HS-5 (cell line): Measurements from ENCODE around the gene MAPK4.

Experiments
- DNase-seq: peaks from one replicate; pipeline ENCODE4 v3.0.0-alpha.2; 2012; ENCODE audit warnings: low read depth

MAPK4 gene

GRCh38 chr18:50624981-50625380, 65.1 kb downstream of the MAPK4 start:
- DNase-seq: no peak

GRCh38 chr18:50626317-50626716, 66.4 kb downstream of the MAPK4 start:
- DNase-seq: no peak

GRCh38 chr18:50627594-50628532, 68.0 kb downstream of the MAPK4 start:
- no peak for DNase-seq

GRCh38 chr18:50628533-50628905, 68.6 kb downstream of the MAPK4 start:
- no peak for DNase-seq

DNA sequence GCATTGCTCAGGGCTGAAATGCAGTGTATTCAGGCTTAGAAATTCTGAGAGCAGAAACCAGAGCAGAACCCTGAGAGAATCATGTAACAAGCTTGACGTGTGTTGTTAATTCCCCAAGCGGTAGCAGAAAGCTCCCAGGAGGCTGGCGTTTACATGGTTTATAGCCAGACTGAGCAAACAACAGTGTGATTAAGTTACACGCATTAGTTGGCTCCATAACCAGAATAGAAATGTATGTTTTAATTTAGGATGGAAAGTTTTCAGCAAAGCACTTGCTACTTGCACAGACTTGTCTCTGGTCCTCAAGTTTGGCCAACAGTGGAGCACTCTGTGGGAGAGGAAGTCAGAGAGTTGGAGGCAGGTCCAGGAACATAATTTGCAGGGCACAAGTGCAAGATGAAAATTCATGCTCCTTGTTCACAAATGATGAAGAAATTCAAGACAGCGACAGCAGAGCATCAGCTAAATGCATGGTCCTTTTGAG, 69.3 kb downstream of the MAPK4 start:
- DNase-seq: no peak

DNA sequence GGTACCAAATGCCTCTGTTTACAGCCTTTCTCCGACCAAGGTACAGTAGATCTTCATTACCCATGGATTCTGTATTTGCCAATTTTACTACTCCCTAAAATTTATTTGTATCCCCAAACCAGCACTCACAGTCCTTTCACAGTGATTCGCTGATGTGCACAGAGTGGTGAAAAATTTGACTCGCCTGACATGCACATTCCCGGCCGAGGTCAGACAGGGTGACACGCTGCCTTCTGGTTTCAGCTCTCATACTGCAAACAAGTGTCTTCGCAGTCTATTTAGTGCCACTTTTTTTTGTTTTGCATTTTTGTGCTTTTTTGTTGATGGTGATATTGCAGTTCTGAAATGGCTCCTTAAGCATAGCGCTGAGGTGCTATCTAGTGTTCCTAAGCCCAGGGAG, 71.0 kb downstream of the MAPK4 start:
- no peak for DNase-seq

DNA sequence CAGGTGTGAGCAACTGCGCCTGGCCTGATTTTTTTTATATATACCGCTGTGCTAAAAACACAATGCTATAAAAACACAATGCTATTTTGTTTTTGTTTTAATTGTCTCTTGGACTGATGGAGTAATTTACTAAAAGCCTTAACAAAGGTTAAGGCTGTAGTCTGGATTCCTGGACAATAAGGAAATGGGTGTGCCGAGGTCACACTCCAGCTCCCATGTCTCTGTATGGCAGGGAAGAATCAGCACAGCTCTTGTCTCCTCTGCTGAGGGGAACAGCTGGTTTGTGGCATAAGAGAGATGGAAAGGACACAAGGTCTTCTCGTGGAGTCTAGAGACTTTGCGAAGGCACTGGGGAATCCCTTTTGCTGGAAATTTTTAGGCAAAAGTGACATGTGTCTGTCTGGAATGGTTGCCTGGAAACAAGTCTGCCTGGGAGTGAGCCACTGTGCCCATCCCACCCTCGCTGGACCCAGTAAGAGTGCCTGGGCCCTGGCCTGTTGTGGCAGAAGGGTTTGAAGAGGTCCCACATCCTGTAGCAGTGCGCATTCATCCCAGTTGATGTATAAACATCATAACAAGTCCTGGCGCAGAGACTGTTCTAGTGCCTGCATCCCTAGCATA, 73.1 kb downstream of the MAPK4 start:
- no peak for DNase-seq

- DNase-seq: no peak
Measured at GRCh38 chr18:50633992-50634391, 74.1 kb downstream of the MAPK4 start.

- no peak for DNase-seq
Measured at GRCh38 chr18:50636366-50637057, 76.6 kb downstream of the MAPK4 start.

- DNase-seq: no peak
Measured at GRCh38 chr18:50638016-50638883, 78.4 kb downstream of the MAPK4 start.

DNA sequence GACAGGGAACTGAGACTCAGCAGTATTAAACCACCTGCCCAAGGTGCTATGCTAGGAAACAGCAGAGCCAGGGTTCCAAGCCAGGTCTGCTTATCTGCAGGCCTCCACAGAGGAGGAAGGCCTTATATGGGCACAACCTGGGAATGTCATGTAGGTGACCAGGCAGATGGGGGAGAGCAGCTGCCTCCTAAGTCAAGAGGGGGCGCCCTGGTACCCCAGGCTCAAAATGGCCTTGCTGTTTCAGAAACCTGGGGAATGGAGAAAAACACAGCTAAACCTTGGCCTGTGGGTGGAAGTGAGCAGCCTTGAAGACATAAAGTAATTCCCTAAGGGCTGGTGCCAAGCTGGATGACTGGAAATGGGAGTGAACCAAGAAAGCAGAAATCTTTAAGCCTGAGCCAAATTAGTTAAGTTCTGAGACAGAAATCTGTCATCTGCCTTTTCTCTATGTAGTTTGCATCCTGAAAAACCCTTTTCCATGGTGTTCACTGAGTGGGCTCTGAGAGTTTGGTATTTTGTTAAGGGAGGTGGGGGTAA, 79.1 kb downstream of the MAPK4 start:
- no peak for DNase-seq

DNA sequence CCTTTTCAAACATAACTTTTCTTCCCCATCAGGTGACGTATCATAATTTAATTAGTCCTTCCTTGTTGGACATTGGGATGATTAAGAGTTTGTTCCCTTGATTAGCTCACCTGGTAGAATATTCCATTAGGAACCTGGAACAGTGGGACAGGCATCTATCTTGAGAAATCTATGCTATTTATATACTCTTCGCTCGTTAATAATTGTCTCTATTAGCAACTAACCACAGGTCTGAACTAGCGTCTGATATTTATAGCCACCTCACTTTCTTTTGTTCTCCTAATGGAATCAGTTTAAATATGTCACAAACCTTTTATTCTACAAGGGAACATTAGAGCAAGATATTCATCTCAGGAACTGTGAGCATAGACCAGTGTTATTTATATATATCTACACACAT, 79.8 kb downstream of the MAPK4 start:
- no peak for DNase-seq

GRCh38 chr18:50642439-50642838, 82.6 kb downstream of the MAPK4 start:
- DNase-seq: no peak

DNA sequence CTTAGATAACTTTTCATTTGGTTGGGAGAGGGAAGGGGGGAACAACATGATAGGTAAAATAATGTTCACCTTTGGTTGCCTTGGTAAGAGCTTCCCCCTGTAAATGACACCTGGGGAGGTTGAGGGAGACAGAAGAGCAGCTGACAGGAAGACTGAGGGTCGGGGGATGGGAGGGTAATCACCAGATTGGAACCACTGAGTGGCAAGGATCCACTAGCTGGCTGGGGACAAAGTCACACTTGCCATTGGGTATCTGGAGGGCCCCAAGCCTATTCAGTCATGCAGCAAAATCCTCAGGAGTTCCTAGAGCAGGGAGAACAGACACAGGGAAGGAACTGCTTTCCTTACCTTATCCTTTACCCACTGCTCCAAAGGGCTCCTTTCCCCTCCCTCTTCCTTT, 84.3 kb downstream of the MAPK4 start:
- DNase-seq: no peak

DNA sequence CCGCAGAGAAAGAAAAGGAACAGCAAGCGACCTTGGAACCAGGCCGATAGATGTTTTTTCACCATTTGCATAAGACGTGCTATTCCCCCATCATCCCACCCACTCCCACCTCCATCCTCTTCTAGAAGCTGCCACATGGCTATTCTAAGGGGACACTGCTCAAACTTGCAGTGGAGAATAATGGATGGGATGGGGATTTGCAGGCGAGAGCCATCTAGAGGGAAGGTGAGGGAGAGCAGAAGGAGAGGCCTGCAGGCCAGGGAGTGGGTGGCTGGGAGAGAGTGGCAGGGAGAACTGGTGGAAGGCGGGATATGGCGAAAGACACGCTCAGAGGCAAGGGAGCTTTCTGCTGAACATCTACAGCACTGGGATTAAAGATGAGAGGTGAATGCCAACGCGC, 84.9 kb downstream of the MAPK4 start:
- DNase-seq: no peak

DNA sequence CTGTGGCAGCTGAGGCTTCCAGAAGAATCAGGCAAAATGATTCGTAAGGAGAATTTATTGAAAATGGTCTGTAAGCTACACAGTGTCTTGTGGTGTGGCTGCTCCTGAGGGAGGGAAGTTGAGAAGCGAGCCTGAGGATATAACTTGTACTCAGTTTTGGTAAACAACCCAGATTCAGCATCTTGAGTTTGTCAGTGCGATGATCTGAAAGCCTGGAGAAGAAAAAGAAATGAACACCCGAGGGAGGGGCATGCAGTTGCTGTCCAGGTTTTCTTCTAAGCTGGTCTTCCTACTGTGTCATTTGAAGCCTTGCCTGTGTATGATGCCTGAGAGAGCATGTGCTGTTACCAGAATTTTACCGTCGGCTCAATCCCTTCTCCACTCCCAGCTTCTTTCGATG, 87.3 kb downstream of the MAPK4 start:
- DNase-seq: no peak

GRCh38 chr18:50647792-50648191, 87.9 kb downstream of the MAPK4 start:
- no peak for DNase-seq

GRCh38 chr18:50649821-50650220, 89.9 kb downstream of the MAPK4 start:
- no peak for DNase-seq

DNA sequence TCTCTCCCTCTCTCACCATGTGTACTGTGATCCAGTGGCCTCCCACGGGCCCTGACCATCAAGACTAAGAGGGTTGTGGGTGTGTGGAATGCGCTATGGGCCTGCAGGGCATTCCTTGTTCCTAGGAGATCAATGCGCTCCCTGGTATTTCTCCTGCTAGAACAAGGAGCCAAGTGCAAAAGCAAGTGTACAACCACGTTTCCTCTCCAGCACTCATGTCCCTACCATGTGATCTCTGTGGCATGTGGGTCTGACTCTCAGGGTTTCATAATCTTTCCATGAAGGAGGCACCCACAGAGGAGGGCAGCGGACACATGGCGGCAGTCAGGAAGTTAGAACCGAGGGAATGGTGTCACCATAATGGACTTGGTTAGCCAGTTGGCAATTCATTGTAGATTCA, 91.4 kb downstream of the MAPK4 start:
- DNase-seq: no peak

DNA sequence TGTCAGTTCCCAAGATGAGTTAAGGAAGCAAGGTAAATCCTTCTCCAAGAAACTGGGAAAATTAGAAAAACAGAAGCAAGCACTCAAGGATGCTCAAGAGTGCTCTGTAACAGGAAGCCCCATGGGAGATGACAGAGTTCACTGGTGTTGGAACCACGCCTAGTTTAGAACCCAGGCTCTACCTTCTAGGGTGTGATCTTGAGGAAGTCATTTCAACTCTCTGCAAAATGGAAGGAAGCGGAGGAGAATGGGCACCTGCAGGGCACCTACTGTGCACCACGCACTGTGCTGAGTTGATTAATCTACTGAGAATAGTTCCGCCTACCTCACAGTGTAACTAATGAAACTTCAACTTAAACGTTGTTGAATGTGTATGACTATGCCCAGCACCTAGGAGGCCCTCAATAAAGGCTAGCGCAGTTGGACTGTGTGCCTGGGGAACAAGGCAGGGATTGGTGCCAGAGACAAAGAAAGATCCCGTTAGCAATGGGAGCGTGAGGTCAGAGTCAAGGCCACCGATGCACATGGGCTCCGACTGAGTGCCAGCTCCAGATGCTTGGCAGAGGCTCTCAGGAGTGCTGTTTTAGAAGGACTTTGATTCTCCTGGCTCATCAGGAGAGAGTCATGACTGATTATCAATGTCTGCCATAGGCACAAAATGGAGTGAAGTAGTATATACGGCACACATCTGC, 93.7 kb downstream of the MAPK4 start:
- DNase-seq: no peak

DNA sequence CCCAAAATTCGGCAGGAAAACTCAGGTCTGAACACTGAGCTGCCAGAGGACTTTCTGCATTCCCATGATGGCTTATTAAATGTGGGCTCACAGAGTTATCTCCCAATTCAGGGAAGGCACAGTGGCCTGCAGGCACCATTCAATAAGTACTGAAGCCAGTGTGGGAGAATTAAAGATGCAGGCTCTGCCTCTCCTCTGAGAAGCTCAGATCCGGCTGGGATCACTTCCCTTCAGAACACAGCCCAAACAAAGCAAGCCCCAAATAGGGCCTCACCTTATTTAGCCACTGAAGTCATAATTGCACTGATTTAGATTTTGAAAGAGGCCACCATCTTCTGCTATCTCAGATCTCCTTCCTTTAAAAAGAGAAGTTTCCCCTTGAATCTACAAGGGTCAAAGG, 94.3 kb downstream of the MAPK4 start:
- no peak for DNase-seq
